GM18502 (cell line): ENCODE data around the gene XKRX.
A peak's percentile ranks its signal among the peaks of the same experiment; 100 is the strongest.

Experiments
- ATAC-seq: cut with Tn5 transposase; IDR thresholded peaks from one replicate; pipeline ENCODE4 v1.9.1; 2021; ENCODE audit warnings: mild to moderate bottlenecking; ENCODE audit not compliant: unreplicated experiment, poor library complexity

Gene XKRX

GRCh38 chrX:100904433-100904832 is 24.3 kb downstream of the XKRX start:
- ATAC-seq = no peak

- ATAC-seq = no peak
Observed at GRCh38 chrX:100895365-100896075, 33.2 kb downstream of the XKRX start.

- ATAC-seq = peak; percentile 71
Observed at GRCh38 chrX:100883654-100884053, 45.1 kb downstream of the XKRX start.

GRCh38 chrX:100880368-100880767 is 48.3 kb downstream of the XKRX start:
- ATAC-seq = no peak

- no peak for ATAC-seq
Observed at GRCh38 chrX:100874325-100874724, 54.4 kb downstream of the XKRX start, which contains the start of gene NOX1. NOX1 (minus strand) TSS chrX:100874359; CDS start chrX:100874139, 220 bp downstream.

- no peak for ATAC-seq
Observed at GRCh38 chrX:100871594-100872560, 56.8 kb downstream of the XKRX start.

- no peak for ATAC-seq
Observed at GRCh38 chrX:100870527-100870926, 58.2 kb downstream of the XKRX start.

GRCh38 chrX:100868273-100868672 is 60.4 kb downstream of the XKRX start:
- ATAC-seq = no peak

- ATAC-seq = no peak
Observed at GRCh38 chrX:100864657-100865391, 63.9 kb downstream of the XKRX start.
